HG03521 (cell line): ENCODE measurements around the gene DUSP14.

Experiments
- ATAC-seq: cut with Tn5 transposase; IDR thresholded peaks from one replicate; pipeline ENCODE4 v1.9.1; 2021; ENCODE audit warnings: mild to moderate bottlenecking, moderate library complexity; ENCODE audit not compliant: unreplicated experiment

The DUSP14 gene

GRCh38 chr17:37555386-37555785 lies 65.7 kb downstream of the DUSP14 start:
- no peak for ATAC-seq

- no peak for ATAC-seq
Observed at GRCh38 chr17:37557482-37557881, 67.8 kb downstream of the DUSP14 start.

- ATAC-seq, result no peak
Observed at GRCh38 chr17:37558299-37558698, 68.6 kb downstream of the DUSP14 start.

GRCh38 chr17:37562016-37562745 lies 72.5 kb downstream of the DUSP14 start:
- ATAC-seq, result no peak
